Colonic mucosa (tissue), 4 donors: Measurements from ENCODE around the gene TUFT1. TPM values are rescaled to one million over a fixed set of nuclear protein-coding genes. Genes with fewer than 3 reads are reported as not detected.

Experiments used
- DNase-seq: peaks from one replicate; pipeline ENCODE4 v3.0.0-alpha.2; 2020
- H3K27ac ChIP-seq: fragments of 200-600 bp; one replicate; pipeline ENCODE4 v1.8.0; 2021
- H3K27me3 ChIP-seq: fragments of 200-600 bp; one replicate; pipeline ENCODE4 v1.8.0; 2021
- H3K36me3 ChIP-seq: fragments of 200-600 bp; one replicate; pipeline ENCODE4 v1.8.0; 2021
- H3K4me1 ChIP-seq: fragments of 200-600 bp; one replicate; pipeline ENCODE4 v1.8.0; 2021; ENCODE audit warnings: mild to moderate bottlenecking
- H3K4me3 ChIP-seq: fragments of 200-600 bp; one replicate; pipeline ENCODE4 v1.8.0; 2021
- H3K9ac ChIP-seq, 2 donors: one replicate each; pipeline ENCODE4 v1.7.0; 2013; ENCODE audit warnings: control low read depth in 2 of 2, low read depth in 2 of 2, low read length in 2 of 2
- H3K9me3 ChIP-seq: fragments of 200-600 bp; one replicate; pipeline ENCODE4 v1.8.0; 2021
- CTCF ChIP-seq: fragments of 200-600 bp; IDR thresholded peaks from one replicate; pipeline ENCODE4 v1.8.0; 2022; ENCODE audit warnings: antibody characterized with exemption, mild to moderate bottlenecking
- intact Hi-C: fragments of 100-400 bp; cut with DNase I; formaldehyde crosslinking; loops from one replicate; pipeline ENCODE4 v1.14.1; 2022
- total RNA-seq, 2 donors: library from RNA; stranded (reverse); fragmentation: NEBNext Ultra II Directional in 1 of 2; extraction: Animal tissue kit (Norgen Biotek cat#: 25700) in 1 of 2; gene quantifications; one replicate each; pipeline ENCODE4 v1.2.1, GENCODE V29; 2021
- donor health status: healthy.
- donor health status: DM: no; HTN: no; CAD: no.
- donor health status: DM: no; HTN: no; CAD: no.

TUFT1 gene
- total RNA-seq, 2 donors from 2014 or later, result 25.5 to 40.6 TPM

GRCh38 chr1:151581451-151581850, 41.3 kb downstream of the TUFT1 start:
- Histone ChIP-seq H3K27ac (no peak overlapping the region), H3K4me3 (no peak overlapping the region), H3K36me3 (no peaks in the 10 kb centered on the region), H3K9me3 (no peaks in the 10 kb centered on the region), H3K27me3 (no peaks in the 10 kb centered on the region), H3K4me1 (no peaks in the 10 kb centered on the region), H3K9ac (no peak overlapping the region)
- intact Hi-C loops, result no loop called here
- no peak for DNase-seq
- TF ChIP-seq CTCF, result no peak

GRCh38 chr1:151581921-151582320, 41.8 kb downstream of the TUFT1 start:
- H3K9me3 ChIP-seq, result no peaks in the 10 kb centered on the region
- no peak for DNase-seq
- TF ChIP-seq CTCF, result no peak
- no peak overlapping the region for H3K9ac ChIP-seq
- no peaks in the 10 kb centered on the region for H3K27me3 ChIP-seq
- H3K27ac ChIP-seq, result no peak overlapping the region
- no peak overlapping the region for H3K4me3 ChIP-seq
- no peaks in the 10 kb centered on the region for H3K4me1 ChIP-seq
- no peaks in the 10 kb centered on the region for H3K36me3 ChIP-seq
- intact Hi-C loops, result no loop called here

GRCh38 chr1:151583796-151584195, 43.7 kb downstream of the TUFT1 start:
- no peaks in the 10 kb centered on the region for H3K9me3 ChIP-seq
- TF ChIP-seq CTCF, result no peak
- H3K27me3 ChIP-seq, result no peaks in the 10 kb centered on the region
- intact Hi-C loops, result no loop called here
- no peak for DNase-seq
- H3K36me3 ChIP-seq, result no peaks in the 10 kb centered on the region
- H3K4me3 ChIP-seq, result no peak overlapping the region
- H3K9ac ChIP-seq, result no peak overlapping the region
- H3K27ac ChIP-seq, result no peak overlapping the region
- H3K4me1 ChIP-seq, result no peaks in the 10 kb centered on the region

- no peaks in the 10 kb centered on the region for H3K9me3 ChIP-seq
- intact Hi-C loops, result no loop called here
- TF ChIP-seq CTCF, result no peak
- H3K9ac ChIP-seq, result no peak overlapping the region
- no peaks in the 10 kb centered on the region for H3K36me3 ChIP-seq
- H3K27ac ChIP-seq, result no peak overlapping the region
- no peaks in the 10 kb centered on the region for H3K27me3 ChIP-seq
- no peak overlapping the region for H3K4me3 ChIP-seq
- H3K4me1 ChIP-seq, result no peaks in the 10 kb centered on the region
- DNase-seq, result peak; percentile 48
These were observed 44.2 kb downstream of the TUFT1 start for GRCh38 chr1:151584278-151584677.

- intact Hi-C loops, result no loop called here
These were observed 44.7 kb downstream of the TUFT1 start for GRCh38 chr1:151584780-151585179.

More at GRCh38 chr1:151584780-151585179, 44.7 kb downstream of the TUFT1 start:
- TF ChIP-seq CTCF, result no peak
- Histone ChIP-seq H3K27me3 (no peaks in the 10 kb centered on the region), H3K27ac (no peak overlapping the region), H3K9me3 (no peaks in the 10 kb centered on the region), H3K9ac (no peak overlapping the region), H3K4me3 (no peak overlapping the region), H3K4me1 (no peaks in the 10 kb centered on the region), H3K36me3 (no peaks in the 10 kb centered on the region)
- no peak for DNase-seq
